Ovary (tissue), 3 donors: ENCODE measurements around the gene RABGAP1L.

ENCODE experiments used
- CTCF ChIP-seq, 3 donors: fragments of 450-650 bp in 2 of 3; fragments of 200-600 bp in 1 of 3; IDR thresholded peaks; one replicate each; pipeline versions ENCODE4 v1.5.1 to v1.8.0; 2016 to 2022; ENCODE audit warnings: antibody characterized with exemption in 3 of 3, mild to moderate bottlenecking in 1 of 3
- EP300 ChIP-seq: sonication (generic); formaldehyde crosslinking; IDR thresholded peaks from one replicate; pipeline ENCODE4 v1.6.1; 2017; ENCODE audit warnings: antibody characterized with exemption
- POLR2A ChIP-seq: fragments of 450-650 bp; IDR thresholded peaks from one replicate; pipeline ENCODE4 v1.6.1; 2017; ENCODE audit warnings: antibody characterized with exemption, mild to moderate bottlenecking, moderate library complexity
- donor health status: DM: no; HTN: no; CAD: no.

DNA sequence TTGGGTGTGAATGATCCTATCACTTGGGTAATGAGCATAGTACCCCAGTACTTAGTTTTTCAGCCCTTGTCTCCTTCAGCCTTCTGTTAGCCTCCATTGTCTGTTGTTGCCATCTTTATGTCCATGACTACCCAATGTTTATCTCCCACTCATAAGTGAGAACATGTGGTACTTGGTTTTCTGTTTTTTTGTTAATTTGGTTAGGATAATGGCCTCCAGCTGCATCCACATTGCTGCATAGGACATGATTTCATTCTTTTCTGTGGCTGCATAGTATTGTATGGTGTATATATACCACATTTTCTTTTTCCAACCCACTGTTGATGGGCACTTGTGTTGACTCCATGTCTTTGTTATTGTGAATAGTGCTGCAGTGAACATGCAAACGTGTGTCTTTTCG, 248.8 kb downstream of the RABGAP1L start:
- TF ChIP-seq CTCF (IDR thresholded peaks at IDR 0.05) (no peak), EP300 (no peak), POLR2A (no peak)
